HG02973 (cell line): Measurements from ENCODE around the gene ADCY1.

Source experiments
- ATAC-seq: cut with Tn5 transposase; IDR thresholded peaks from one replicate; pipeline ENCODE4 v1.9.1; 2021; ENCODE audit warnings: moderate library complexity; ENCODE audit not compliant: unreplicated experiment

The ADCY1 gene

DNA sequence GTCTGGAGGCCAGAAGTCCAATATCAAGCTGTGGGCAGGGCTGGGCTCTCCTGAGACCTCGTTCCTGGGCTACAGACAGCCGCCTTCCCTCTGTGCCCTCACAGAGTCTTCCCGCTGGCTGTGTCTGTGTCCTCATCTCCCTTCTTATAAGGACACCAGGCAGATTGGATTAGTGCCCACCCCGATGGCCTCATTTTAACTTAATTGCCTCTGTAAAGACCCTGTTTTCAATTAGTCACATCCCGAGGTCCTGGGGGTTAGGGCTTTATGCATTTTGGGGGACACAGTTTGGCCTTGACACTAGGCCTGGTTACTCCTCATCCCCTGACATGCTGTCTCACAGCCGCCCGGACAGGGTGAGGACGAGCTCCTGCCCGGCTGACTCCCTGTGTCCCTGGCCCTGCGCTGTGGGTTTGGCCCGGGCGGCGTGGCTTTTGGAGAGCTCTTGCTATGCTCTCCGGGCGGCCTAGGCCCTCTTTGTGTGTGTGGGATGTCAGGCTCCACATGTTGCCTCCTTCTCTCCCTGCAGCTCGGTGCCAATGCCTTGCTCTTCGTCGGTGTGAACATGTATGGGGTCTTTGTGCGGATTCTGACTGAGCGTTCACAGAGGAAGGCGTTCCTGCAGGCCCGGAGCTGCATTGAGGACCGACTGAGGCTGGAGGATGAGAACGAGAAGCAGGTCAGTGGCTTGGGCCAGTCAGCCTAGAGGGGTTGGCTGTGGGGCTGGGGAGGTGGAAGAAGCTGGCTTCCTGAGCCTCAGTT is 18.2 kb downstream of the ADCY1 start:
- no peak for ATAC-seq

DNA sequence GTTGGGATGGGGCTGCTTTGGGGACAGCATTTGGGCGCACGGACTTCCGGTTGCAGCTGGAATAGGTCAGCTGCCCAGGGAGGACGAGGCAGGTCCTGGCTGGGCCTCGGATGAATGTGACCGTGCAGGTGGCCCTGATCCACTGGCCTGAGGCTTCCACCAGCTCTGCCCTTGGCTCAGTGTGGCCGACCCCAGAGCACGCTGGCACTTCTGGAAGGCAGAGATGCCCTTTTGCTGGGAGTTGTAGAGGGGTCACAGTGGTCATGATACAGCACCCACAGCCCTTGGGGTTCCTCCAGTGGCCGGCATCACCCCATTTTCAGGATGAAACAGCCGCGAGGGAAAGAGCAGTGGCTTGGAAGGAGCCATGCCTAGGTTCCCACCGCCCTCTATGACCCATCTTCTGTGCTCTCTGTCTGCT is 19.0 kb downstream of the ADCY1 start:
- ATAC-seq, result no peak

GRCh38 chr7:45593877-45594276 is 19.7 kb downstream of the ADCY1 start:
- ATAC-seq, result no peak

GRCh38 chr7:45594745-45595535 is 20.8 kb downstream of the ADCY1 start:
- no peak for ATAC-seq

- no peak for ATAC-seq
These were observed 21.9 kb downstream of the ADCY1 start for GRCh38 chr7:45595809-45596664.

GRCh38 chr7:45596665-45597095 is 22.5 kb downstream of the ADCY1 start:
- ATAC-seq, result no peak

- ATAC-seq, result no peak
These were observed 23.3 kb downstream of the ADCY1 start for GRCh38 chr7:45597286-45597984.

- no peak for ATAC-seq
These were observed 24.8 kb downstream of the ADCY1 start for GRCh38 chr7:45598886-45599520.

GRCh38 chr7:45599851-45600706 is 25.9 kb downstream of the ADCY1 start:
- no peak for ATAC-seq

GRCh38 chr7:45601094-45601493 is 26.9 kb downstream of the ADCY1 start:
- no peak for ATAC-seq

DNA sequence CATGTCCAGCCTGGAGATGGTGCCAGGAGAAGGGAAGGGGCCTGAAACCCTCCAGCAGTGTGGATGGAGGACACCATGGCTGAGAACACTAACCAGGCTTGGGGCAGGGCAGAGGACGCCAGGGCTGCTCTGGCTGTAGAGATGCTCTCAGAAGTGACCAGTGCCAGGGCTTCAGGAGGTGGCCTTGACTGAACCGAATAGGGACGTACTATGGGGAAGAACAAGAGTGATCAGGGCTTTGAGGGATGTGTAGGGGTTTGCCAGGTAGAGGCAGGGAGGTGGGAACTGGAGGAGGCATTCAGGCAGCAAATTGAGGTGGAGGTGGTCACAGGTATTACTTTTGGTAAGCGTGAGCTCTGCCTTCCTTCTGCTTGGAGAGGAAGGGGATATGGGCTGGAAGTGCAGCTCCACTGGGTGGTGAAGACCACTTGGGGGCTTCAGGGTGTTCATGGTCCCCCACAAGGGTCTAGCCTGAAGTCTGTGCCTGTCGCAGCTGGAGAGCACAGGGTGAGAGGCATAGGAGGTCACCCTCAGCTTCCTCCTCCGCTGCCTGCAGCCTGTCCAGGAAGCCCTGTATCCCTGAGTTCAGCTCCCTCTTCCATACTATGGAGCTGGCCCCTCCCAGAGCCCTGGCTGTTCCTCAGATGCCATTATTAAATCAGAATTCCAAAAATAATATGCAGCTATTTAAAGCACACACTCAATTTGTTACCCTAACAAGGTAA is 27.8 kb downstream of the ADCY1 start:
- no peak for ATAC-seq

GRCh38 chr7:45606050-45606449 is 31.9 kb downstream of the ADCY1 start:
- ATAC-seq, result no peak

- no peak for ATAC-seq
These were observed 32.8 kb downstream of the ADCY1 start for GRCh38 chr7:45606931-45607330.

GRCh38 chr7:45609180-45609579 is 35.0 kb downstream of the ADCY1 start:
- no peak for ATAC-seq

GRCh38 chr7:45610019-45610418 is 35.9 kb downstream of the ADCY1 start:
- ATAC-seq, result no peak

DNA sequence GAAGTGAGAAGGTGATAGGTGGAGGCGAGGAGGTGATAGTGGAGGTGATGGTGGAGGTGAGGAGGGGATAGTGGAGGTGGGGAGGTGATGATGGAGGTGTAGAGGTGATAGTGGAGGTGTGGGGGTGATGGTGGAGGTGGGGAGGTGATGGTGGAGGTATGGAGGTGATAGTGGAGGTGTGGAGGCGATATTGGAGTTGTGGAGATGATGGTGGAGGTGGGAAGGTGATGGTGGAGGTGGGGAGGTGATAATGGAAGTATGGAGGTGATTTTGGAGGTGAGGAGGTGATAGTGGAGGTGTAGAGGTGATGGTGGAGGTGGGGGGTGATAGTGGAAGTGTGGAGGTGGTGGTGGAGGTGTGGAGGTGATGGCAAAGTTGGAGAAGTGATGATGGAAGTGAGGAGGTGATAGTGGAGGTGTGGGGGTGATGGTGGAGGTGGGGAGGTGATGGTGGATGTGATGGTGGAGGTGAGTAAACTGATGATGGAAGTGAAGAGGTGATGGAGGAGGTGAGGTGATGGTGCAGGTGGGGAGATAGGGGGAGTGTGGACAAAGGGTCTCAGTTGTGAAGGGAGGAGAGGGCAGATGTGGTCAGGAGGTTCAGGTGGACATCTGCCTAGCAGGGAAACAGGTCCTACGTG is 36.6 kb downstream of the ADCY1 start:
- ATAC-seq, result no peak

DNA sequence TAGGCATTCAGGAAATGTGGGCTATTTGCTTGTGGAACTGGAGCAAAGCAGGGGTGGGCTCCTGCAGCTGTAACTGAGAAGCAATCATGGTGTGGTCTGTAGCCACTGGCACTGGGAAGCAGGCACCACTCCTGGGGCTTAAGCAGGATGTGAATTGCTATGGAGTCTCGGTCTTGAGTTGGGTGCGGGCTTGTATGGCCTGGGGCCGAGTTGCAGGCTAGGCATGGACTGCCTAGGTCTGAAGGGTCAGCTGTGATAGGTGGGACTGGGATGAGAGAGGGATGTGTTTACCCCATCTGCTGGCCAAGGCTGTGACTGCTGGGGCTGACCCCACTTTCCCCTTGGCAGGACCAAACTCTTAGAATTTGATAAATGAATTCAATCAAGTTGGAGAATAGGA is 43.0 kb downstream of the ADCY1 start:
- no peak for ATAC-seq

GRCh38 chr7:45622058-45622457 is 47.9 kb downstream of the ADCY1 start:
- ATAC-seq, result no peak
